Measurements from ENCODE around the gene WBP1.

WBP1 gene

GRCh38 chr2:74507145-74507925 is 49.1 kb downstream of the WBP1 start, which contains the start of gene PCGF1:
Gene PCGF1, minus strand, starts transcription at chr2:74507695. Its CDS starts 27 bp downstream, at chr2:74507668.
- ATAC-seq (ENCODE audit: insufficient read depth, low read depth) (peak; percentile 89), DNase-seq (peak; percentile 99)
- Histone ChIP-seq H3K4me2 (ENCODE audit: insufficient read depth, low read length) (peak within 1 kb of the TSS; percentile 89), H4K20me1 (ENCODE audit: insufficient read depth, low read length) (no peaks in the 10 kb centered on the region), H3K36me3 (ENCODE audit: insufficient read depth, low read length) (peaks cover 11% of the 10 kb centered on the region), H3K4me1 (ENCODE audit: insufficient read depth, low read length) (peaks cover 36% of the 10 kb centered on the region), H3K79me2 (ENCODE audit: insufficient read depth, low read length) (peaks cover 14% of the 10 kb centered on the region), H2AFZ (ENCODE audit: low read depth, low read length) (peak within 1 kb of the TSS; percentile 88), H3K9me3 (ENCODE audit: insufficient read depth, low read length, severe bottlenecking) (no peaks in the 10 kb centered on the region), H3K9ac (ENCODE audit: low read depth, low read length) (peak within 1 kb of the TSS; percentile 69), H3K27me3 (ENCODE audit: insufficient read depth, low read length, poor library complexity) (no peaks in the 10 kb centered on the region), H3K4me3 (ENCODE audit: low read depth in 1 of 2, low read length in 2 of 2) (peak within 1 kb of the TSS; percentile 37 to 72), H3K27ac (ENCODE audit: low read length) (peak within 1 kb of the TSS; percentile 96)
- TF ChIP-seq EZH2 (IDR thresholded peaks at IDR 0.05; ENCODE audit: borderline replicate concordance, low read depth, low read length, severe bottlenecking): no peak
- TF ChIP-seq, protein P1, sequence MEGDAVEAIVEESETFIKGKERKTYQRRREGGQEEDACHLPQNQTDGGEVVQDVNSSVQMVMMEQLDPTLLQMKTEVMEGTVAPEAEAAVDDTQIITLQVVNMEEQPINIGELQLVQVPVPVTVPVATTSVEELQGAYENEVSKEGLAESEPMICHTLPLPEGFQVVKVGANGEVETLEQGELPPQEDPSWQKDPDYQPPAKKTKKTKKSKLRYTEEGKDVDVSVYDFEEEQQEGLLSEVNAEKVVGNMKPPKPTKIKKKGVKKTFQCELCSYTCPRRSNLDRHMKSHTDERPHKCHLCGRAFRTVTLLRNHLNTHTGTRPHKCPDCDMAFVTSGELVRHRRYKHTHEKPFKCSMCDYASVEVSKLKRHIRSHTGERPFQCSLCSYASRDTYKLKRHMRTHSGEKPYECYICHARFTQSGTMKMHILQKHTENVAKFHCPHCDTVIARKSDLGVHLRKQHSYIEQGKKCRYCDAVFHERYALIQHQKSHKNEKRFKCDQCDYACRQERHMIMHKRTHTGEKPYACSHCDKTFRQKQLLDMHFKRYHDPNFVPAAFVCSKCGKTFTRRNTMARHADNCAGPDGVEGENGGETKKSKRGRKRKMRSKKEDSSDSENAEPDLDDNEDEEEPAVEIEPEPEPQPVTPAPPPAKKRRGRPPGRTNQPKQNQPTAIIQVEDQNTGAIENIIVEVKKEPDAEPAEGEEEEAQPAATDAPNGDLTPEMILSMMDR (IDR thresholded peaks at IDR 0.05; ENCODE audit: borderline replicate concordance, extremely low read depth, low read length, poor library complexity, severe bottlenecking): peak; percentile 98

- peak overlapping the region; percentile 88 for H2AFZ ChIP-seq (ENCODE audit: low read depth, low read length)
- H3K27me3 ChIP-seq (ENCODE audit: insufficient read depth, low read length, poor library complexity): peaks cover 5% of the 10 kb centered on the region
- peak overlapping the region; percentile 89 for H3K4me2 ChIP-seq (ENCODE audit: insufficient read depth, low read length)
- ATAC-seq (ENCODE audit: insufficient read depth, low read depth) (peak; percentile 16; the same call in 2 of the 3 replicates), DNase-seq (no peak)
- TF ChIP-seq, protein P1 (IDR thresholded peaks at IDR 0.05; ENCODE audit: borderline replicate concordance, extremely low read depth, low read length, poor library complexity, severe bottlenecking): peak; percentile 7
- no peak for TF ChIP-seq EZH2 (IDR thresholded peaks at IDR 0.05; ENCODE audit: borderline replicate concordance, low read depth, low read length, severe bottlenecking)
- H3K9ac ChIP-seq (ENCODE audit: low read depth, low read length): peak overlapping the region; percentile 69
- H3K27ac ChIP-seq (ENCODE audit: low read length): peak overlapping the region; percentile 96
- H3K36me3 ChIP-seq (ENCODE audit: insufficient read depth, low read length): peaks cover 11% of the 10 kb centered on the region
- no peaks in the 10 kb centered on the region for H3K9me3 ChIP-seq (ENCODE audit: insufficient read depth, low read length, severe bottlenecking)
- peak overlapping the region; percentile 37 to 72 for H3K4me3 ChIP-seq (ENCODE audit: low read depth in 1 of 2, low read length in 2 of 2)
- H3K4me1 ChIP-seq (ENCODE audit: insufficient read depth, low read length): peaks cover 36% of the 10 kb centered on the region
- no peaks in the 10 kb centered on the region for H4K20me1 ChIP-seq (ENCODE audit: insufficient read depth, low read length)
- H3K79me2 ChIP-seq (ENCODE audit: insufficient read depth, low read length): peaks cover 14% of the 10 kb centered on the region
Observed at GRCh38 chr2:74507926-74508520, 49.8 kb downstream of the WBP1 start.

GRCh38 chr2:74510272-74510671 is 52.0 kb downstream of the WBP1 start:
- no peak overlapping the region for H2AFZ ChIP-seq (ENCODE audit: low read depth, low read length)

More at GRCh38 chr2:74510272-74510671, 52.0 kb downstream of the WBP1 start:
- DNase-seq (no peak), ATAC-seq (ENCODE audit: insufficient read depth, low read depth) (no peak)
- Histone ChIP-seq H4K20me1 (ENCODE audit: insufficient read depth, low read length) (no peaks in the 10 kb centered on the region), H3K27me3 (ENCODE audit: insufficient read depth, low read length, poor library complexity) (peaks cover 19% of the 10 kb centered on the region), H3K79me2 (ENCODE audit: insufficient read depth, low read length) (peaks cover 14% of the 10 kb centered on the region), H3K9ac (ENCODE audit: low read depth, low read length) (no peak overlapping the region), H3K4me2 (ENCODE audit: insufficient read depth, low read length) (no peak overlapping the region), H3K36me3 (ENCODE audit: insufficient read depth, low read length) (peaks cover 8% of the 10 kb centered on the region), H3K4me1 (ENCODE audit: insufficient read depth, low read length) (peaks cover 37% of the 10 kb centered on the region), H3K27ac (ENCODE audit: low read length) (no peak overlapping the region), H3K9me3 (ENCODE audit: insufficient read depth, low read length, severe bottlenecking) (no peaks in the 10 kb centered on the region), H3K4me3 (ENCODE audit: low read depth in 1 of 2, low read length in 2 of 2) (no peak overlapping the region)
- no peak for TF ChIP-seq EZH2 (IDR thresholded peaks at IDR 0.05; ENCODE audit: borderline replicate concordance, low read depth, low read length, severe bottlenecking)
- TF ChIP-seq, protein P1 (IDR thresholded peaks at IDR 0.05; ENCODE audit: borderline replicate concordance, extremely low read depth, low read length, poor library complexity, severe bottlenecking): no peak
